HG03378 (cell line): ENCODE measurements around the gene DHPS.
A peak's percentile ranks its signal among the peaks of the same experiment; 100 is the strongest.

ENCODE experiments used
- ATAC-seq: cut with Tn5 transposase; IDR thresholded peaks from one replicate; pipeline ENCODE4 v1.9.1; 2021; ENCODE audit warnings: mild to moderate bottlenecking, moderate library complexity; ENCODE audit not compliant: unreplicated experiment

DHPS gene

DNA sequence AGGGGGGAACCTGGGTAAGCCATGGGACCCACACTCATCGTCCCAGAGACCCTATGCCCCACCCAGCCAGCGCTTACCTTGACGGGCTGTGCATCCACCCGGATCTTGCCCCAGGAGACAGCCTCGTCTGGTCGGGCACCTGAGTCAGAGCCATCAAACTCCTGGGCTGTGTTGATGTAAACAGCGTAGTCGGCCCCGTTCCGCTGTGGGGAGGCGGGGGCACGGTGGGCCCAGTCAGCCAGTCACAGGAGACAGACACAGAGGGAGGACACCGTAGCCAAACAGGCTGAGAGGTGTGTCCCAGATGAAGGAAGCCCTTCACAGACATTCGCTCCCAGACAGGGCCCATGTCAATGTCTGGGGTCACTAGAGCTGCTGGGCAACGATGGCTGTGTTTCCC, 5.7 kb downstream of the DHPS start:
- no peak for ATAC-seq

DNA sequence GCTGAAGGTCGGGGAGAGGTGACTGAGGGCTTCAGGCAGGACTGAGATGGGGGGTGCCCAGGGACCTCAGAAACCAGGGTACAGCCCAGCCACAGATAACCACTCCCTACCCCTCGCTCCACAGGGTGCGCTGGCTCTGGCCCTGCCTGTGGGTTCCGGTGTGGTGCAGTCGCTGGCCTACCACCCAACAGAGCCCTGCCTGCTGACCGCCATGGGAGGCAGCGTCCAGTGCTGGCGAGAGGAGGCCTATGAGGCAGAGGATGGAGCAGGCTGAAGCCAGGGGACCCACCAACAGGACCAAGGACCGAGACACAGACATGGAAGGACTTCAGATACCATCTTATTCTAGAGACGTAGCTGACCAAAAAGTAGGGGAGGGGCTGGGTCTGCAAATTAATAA, 6.3 kb downstream of the DHPS start:
- no peak for ATAC-seq

DNA sequence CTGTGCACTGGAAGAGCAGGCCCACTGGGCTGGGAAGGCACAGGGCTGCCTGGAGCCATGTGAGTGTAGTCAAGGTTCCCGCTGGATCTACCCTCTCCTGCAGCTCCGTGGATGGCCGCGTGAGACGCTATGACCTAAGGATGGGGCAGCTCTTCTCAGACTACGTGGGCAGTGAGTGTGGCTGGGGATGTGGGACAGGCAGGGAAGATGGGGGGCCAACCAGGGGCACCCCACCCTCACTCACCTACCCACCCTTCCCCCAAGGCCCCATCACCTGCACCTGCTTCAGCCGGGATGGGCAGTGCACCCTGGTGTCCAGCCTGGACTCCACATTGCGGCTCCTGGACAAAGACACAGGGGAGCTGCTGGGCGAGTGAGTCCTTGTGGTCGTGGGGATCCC, 8.9 kb downstream of the DHPS start:
- ATAC-seq = no peak

DNA sequence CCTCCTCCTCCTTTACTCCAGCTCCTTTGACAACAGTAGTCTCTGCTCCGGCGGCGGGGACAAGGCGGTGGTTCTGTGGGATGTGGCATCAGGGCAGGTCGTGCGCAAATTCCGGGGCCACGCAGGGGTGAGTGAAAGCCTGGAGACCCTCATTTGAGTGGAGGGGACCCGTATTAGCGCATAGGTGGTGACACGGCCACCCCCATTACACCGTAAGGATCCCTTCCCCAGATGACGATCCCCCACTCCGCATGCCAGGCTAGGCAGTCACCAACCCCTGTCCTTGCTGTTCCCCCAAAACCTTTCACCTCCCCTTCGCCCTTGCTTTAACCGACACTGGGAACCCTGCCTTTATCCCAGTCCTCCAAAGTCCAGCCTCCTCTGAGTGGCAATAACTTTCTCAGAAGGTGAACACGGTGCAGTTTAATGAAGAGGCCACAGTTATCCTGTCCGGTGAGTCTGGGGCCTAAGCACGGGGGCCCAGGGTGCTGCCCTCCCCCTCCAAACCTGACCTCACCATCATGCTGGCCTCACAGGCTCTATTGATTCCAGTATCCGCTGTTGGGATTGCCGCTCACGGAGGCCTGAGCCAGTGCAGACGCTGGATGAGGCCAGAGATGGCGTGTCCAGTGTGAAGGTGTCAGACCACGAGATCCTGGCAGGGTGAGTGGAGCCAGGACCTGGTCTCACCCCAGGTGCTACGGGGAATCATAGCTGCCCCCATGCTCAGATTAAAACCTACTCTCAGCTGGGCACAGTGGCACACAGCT, 11.3 kb downstream of the DHPS start:
- no peak for ATAC-seq

DNA sequence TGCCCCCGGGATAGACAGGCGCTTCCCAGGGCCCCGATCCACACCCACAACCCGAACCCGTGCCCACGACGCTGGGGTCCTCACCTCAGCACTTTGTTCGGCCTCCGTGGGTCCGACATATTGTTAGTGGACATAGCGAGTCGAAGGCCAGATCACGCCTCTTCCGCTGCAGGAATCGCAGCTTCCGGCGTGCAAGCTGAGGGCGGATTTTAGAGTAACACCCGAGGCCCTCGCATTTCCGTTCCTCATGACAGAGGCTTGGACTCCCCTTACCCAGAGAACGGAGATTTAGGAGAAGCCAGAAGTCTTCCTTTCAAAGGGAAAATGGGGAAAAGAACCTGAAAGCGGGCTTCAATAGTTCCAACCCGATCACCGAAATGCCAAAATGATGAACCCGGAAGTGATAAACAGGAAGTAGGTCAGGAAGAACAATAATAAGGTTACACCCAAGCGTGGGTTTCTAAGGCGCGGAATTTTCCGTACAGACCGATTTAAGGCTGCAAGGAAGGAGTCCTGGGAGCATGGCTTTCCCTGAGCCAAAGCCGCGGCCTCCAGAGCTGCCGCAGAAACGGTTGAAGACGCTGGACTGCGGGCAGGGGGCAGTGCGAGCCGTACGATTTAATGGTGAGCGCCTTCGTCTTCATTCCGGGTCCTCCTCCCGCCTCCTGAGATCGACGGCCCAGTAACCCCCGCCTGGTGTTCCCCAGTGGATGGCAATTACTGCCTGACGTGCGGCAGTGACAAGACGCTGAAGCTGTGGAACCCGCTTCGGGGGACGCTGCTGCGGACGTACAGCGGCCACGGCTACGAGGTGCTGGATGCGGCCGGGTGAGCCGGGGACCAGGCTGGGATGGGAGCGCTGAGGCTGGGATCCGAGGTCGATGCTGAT, 12.2 kb downstream of the DHPS start:
- peak; percentile 30 for ATAC-seq

DNA sequence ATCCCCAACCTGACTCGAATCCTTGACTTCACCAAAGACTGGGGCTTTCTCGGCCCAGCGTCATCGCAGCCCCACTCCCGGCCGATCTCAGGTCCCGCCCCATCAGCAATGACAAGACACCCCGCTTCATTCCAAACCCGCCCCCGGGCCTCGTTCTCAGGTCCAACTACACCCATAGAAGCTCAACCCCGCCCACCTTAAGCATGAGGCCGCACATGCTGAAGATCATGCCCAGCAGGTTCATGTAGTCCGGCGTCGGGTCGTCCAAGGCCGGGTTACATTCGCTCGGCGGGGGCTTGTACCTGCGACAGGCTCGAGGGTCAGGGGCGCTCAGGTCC, 12.8 kb downstream of the DHPS start:
- no peak for ATAC-seq

DNA sequence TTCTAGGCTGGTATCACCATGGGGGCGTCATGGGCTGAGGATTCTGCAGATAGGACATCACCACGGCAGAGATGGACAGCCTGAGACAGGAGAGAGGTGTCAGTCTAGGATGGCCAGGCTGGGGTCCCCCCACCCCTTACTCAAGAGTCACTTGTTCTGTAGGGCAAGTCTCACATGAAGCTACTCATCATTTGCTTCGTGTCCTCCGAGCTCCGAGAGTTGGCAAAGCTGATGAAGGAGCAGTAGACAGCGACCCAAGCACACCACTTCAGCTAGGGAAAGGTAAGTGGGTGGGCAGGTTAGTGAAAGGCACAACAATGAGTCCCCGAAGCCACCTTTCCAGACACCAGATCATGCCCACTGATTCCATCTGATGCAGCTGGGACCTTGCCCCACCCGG, 13.3 kb downstream of the DHPS start:
- no peak for ATAC-seq

DNA sequence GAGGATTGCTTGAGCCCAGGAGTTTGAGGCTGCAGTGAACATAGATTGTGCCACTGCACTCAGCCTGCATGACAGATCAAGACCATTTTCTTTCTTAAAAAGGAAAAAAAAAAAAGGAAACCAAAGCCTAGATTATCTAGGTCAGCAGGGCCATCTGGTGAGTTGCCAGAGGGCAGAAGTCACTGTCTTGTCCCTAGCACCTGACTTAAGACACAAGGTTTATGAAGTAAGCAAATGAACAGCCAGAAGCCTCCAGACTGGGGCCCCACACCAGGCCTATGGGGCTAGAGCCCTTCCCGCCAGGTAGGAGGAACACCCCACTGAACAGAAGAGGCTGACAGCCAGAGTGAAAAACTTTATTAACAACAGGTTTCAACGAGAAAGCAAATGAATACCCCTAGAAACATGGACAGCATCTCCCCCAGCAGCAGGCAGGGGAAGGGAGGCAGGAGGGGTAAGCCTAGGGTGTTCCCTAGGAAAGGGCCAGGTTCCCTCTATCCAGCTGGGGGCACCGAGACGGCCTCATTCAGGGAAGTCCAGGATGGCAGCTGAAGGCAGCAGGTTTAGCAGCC, 13.9 kb downstream of the DHPS start:
- ATAC-seq = no peak

DNA sequence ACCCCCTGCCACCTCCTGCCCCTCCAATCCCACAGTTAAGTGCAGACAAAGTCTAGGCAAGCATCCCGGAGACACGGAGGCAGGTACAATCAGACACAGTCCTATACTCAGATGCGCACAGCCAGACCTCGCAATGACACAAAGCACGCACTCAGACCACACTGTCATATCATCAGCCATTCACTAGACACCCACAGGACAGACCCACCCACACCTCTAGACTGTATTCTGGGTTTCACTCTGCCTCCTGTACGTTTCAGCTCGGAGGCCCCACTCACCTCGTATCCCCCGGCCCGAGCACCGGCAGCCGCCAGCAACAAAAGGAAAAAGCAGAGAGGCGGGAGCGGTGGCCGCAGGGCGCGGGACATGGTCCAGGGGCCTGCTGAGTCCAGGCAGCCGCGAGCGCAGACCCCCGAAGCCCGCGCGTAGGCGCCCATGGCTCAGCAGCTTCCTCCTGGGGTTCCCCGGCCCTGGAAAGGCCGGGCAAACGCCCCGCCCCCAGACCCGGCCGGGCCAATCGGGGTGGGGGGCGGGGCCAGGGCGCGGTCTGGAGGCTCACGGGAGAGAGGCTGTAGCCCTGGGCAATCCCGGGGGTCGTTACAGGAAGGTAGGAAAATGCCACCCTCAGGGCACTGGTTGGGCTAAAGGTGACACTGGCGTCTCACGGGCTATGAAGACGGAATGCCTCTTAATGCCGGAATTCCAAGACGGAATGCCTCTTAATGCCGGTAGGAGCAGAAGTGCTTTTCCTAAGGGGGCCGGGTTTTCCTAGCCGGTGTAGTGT, 15.2 kb downstream of the DHPS start, which contains the start of the genes MAN2B1 and WDR83:
TSS of gene MAN2B1 (minus strand) at position 478 of the 784 bp plus-strand sequence. CDS start at position 437, 41 bp downstream.
TSS of gene WDR83 (plus strand) at position 543 of the 784 bp plus-strand sequence. CDS start 2,984 bp downstream, outside the sequence.
- no peak for ATAC-seq

DNA sequence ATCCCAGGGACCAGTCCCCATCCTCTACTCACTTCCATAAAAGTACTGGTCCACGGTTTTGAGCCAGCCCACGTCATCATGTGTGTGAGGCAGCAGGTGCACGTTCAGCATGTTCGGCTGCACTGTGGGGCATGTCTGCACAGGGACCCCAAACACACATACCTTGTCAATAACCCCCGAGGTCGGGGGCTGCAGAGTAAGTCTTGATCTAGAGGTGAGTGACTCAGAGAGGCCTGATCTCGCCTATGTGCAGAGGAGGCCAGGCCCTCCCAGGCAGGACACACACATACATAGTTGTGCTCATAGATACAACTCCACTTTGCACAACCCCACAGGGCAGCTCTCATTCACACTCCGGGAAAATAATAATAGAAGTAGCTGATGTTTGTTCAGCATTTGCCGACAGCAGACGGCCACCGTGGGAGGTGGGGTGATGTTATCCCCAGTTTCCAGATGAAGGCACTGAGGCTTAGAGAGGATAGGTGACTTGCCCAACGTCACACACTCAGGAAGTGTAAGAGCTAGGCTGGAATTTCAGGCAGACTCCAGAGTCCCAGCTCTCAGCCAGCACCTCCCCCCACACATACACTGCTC, 15.9 kb downstream of the DHPS start:
- ATAC-seq = no peak

DNA sequence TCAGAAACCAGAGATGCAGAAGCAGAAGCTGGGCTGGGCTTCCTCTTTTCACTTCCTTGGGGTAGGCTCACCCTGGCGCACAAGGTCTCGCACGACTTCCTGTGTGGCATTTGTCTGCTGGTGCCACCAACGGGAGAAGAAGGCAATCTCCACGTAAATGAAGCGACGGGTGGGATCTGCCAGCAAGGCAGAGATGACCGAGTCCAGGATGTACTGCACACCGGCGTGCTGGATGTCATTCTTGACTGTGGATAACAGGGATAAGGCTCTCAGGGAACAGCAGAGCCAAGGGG, 16.5 kb downstream of the DHPS start:
- ATAC-seq = no peak

DNA sequence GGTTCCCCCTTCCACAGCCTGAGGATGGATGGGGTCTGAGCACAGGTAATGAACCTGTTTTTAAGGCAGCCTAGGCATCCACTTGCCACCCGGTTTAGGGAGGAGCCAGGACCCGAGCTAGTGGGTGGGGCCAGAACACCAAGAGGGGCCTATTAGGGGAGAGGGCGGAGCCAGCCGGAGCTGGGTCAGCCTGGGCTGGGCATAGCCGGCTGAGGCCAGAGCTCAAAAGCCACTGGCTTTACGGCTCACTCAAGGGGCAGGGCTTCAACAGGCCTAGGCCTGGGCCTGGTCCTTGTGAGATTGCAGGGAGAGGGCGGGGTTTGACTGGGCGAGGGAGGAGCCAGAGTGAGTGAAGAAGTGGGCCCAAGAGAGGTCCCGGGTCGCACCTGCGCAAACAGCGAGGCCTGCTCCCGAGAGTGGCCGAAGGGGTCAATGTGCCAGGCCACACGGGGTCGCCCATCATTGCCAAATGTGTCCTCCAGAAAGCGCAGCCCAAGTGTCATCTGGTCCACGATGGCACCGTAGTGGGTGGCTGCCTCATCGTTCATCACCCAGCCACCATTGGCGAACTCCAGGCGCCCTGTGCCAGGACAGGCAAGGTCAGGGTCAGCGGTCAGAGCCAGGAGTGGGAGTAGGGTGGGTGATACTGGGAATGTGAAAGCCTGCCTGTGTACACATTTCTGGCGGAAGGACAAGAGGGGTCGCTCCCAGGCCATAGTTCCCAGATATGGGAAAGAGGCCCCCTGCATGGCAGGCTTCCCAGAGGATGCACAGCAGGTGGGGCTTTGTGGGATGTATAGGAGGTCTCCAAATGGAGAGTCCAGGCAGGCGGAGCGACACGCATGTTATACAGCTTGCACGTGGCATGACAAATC, 17.0 kb downstream of the DHPS start:
- no peak for ATAC-seq

DNA sequence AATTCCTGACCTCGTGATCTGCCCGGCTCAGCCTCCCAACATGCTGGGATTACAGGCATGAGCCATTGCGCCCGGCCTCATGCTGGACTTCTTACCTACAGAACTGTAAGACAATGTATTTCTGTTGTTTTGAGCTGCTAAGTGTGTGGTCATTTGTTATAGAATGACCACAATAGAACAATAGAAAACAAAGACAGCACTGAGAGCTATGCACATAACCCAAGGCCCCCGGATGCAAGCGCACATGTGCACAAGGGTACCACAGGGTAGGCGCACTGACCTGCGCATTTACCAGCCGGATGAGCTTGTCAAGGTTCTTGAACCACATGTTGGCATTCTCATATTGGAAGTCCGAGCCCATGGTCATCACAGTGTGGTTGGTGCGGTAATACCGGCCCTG, 20.7 kb downstream of the DHPS start:
- ATAC-seq = no peak

DNA sequence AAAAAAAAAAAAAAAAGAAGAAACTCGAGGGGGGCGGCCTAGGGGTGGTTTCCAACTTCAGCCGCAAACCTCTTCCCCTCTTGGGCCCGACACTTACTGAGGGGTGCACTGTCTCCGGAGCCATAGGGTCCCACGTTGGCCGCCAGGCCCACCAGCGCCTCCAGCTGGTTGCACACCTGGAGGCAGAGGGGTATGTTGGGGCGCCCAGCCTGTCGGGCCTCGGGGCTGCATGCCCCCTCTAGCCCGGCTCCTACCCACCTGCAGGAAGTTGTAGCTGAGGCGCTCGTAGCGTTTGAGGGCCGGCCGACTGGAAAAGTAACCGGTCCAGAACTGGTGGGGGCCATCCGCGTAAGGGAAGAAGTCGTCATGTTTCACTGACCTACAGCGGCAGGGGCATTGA, 23.7 kb downstream of the DHPS start:
- no peak for ATAC-seq

DNA sequence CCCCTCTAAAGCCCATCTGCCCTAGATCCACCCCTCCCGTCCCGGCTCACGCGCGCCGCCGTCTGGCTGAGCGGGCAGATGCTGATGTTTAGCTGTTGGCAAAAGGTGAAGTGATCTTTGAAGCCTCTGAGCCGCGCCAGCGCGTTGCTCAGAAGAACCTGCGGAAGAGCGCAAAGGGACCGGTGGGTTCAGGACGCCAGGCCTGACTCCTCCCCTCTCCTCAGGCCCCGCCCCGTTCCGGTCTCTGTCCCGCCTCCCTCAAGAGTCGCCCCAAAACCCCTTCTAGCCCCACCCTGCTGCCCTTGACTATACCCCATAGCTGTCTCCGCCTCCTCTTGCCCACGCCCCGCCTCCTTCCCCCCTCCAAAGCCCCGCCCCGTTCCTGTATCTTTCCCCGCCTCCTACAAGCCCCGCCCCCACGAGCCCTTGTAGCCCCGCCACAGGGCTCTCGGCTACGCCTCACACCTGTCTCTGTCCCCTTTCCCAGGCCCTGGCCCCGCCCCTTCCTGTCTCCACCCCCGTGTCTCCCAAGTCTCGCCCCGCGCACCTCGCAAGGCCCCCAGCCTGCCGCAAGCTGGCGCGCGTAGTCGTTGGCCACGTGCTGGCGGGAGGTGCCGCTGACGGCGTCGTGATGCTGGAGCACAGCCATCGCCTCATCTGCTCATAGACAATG, 24.6 kb downstream of the DHPS start:
- no peak for ATAC-seq

DNA sequence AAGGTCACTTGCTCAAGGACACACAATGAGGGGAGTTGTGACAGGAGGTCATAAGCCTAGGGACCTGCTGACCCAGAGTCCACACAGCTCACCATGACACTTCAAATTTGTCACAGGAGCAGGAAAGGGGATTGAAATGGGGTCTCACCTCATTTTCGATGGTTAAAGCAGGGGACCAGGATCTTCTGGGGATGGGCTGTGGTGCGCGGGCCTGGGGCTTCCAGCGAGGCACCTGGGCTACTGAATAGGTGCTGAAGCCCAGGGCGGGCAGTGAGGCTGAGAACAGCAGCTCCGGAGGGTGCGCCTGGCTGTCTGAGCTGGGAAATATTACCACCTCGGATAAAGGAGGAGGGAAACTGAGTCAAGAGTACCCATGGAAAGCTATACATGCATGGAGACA, 26.1 kb downstream of the DHPS start:
- no peak for ATAC-seq

DNA sequence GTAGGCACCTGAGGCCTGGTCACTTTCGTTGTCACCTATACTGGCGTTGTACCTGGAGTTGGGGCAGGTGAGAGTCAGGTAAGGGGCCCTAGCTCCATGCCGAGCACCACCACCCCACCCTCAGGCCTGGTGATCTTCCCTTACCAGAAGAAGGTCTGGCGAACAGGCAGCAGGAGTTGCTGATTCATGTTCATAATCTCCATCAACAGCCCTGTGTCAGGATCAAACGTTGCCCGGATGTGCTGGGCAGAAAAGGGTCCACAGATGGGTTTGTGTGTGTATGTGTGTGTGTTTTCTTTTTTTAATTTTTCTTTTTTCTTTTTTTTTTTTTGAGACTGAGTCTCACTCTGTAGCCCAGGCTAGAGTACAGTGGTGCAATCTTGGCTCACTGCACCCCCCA, 29.5 kb downstream of the DHPS start:
- no peak for ATAC-seq

DNA sequence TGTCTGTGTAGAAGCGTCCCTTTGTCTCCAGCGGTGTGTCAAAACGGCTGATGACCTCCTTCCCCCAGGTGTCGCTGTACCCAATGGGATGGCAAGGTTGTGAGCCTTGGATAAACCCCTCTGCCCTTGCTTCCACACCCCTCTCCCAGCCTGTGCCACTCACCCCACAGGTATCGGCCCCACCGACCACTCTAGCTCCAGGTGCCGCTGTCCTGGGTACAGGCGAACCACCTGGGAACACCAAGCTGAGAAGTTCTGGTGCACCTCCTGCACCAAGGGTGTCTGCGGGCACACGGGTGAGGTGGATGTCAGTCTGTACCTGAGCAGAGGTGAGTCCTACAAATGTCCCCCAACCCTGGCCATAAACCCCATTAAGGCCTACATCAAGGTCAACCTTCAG, 31.7 kb downstream of the DHPS start:
- no peak for ATAC-seq

DNA sequence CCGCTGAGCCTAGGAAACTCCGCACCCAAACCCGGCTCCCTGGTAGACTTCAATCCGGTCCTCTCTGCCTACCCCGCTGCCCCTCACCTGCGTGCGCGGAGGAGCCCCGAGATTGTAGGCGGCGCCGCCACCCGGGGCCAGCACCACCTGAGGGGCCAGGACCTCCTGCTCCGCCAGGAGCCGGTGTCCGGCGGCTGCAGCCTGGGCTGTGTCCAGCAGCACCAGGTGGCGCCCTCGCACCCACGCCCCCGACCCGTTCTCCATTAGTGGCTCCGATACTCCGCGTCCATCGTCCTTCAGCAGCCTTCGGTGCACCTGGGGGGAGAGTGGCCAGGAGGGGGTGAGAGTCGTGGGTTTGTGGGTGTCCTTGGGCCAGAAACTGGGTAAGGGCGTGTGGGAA, 33.6 kb downstream of the DHPS start:
- ATAC-seq = no peak
